GM19043 (cell line): Measurements from ENCODE around the gene SERPINB4.
"Not testable (repeated sequence)": the region's sequence is repeated elsewhere in the genome, so short reads cannot be mapped to it uniquely, and the experiment has no call there.

Source experiments
- ATAC-seq: cut with Tn5 transposase; IDR thresholded peaks from one replicate; pipeline ENCODE4 v1.9.1; 2021; ENCODE audit warnings: low read depth; ENCODE audit not compliant: unreplicated experiment

Gene SERPINB4

DNA sequence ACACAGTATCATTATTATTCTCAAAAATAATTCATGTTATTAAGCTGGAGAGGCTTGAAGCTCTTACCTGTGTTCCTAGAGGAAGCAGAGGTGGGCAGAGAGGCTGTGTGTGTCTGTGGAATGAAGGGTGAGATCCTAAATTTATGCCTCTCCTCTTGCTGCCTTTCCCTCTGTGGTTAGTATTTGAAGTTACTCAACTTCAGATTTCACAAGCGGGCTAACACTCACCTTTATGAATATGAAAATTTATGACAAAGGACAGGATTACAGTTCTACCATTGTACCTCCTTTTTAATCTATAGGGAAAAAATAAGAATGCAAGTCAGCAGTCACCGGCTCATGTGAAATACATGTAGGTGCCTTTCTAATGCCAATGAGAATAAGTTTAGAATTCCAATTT is at the start of gene SERPINB4:
TSS of gene SERPINB4 (minus strand) at position 115 of the 400 bp plus-strand sequence. CDS start 679 bp downstream, outside the sequence.
- not testable (repeated sequence) for ATAC-seq

DNA sequence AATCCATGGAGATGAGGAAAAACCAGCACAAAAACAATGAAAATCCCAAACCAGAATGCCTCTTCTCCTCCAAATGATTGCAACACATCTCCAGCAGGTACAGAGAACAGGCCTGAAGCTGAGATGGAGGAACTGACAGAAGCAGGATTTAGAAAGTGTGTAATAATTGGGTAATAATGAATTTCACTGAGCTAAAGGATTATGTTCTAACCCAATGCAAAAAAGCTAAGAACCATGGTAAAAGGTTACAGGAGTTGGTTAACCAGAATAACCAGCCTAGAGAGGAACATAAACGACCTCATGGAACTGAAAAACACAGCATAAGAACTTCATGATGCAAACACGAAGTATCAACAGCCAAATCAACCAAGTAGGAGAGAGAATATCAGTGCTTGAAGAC is 45.0 kb upstream of the SERPINB4 start:
- ATAC-seq, result no peak

- ATAC-seq, result no peak
These were observed 42.8 kb upstream of the SERPINB4 start for GRCh38 chr18:63686871-63687270.

- no peak for ATAC-seq
These were observed 40.7 kb upstream of the SERPINB4 start for GRCh38 chr18:63684718-63685117.

DNA sequence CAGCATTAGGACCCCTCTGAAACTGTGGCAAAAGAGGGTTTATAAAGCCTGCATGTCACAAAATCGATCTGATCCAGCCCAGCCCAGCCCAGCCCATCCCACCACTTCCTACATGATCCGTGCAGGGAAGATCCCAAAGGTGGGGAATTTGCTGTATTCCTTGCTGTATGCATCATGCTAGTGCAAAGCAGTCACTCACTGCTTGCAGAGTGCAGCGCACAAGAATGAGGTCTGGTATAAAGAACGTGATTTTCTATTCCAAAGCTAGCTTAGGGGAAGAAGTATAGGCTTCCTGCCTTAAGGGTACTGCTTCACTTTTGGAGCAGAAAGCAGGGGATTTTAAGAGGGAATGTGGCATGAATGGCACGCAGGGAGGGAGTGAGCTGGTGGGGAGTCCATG is 39.8 kb upstream of the SERPINB4 start:
- ATAC-seq, result no peak

GRCh38 chr18:63683152-63683551 is 39.1 kb upstream of the SERPINB4 start:
- ATAC-seq, result no peak

GRCh38 chr18:63681449-63682340 is 37.6 kb upstream of the SERPINB4 start:
- no peak for ATAC-seq

DNA sequence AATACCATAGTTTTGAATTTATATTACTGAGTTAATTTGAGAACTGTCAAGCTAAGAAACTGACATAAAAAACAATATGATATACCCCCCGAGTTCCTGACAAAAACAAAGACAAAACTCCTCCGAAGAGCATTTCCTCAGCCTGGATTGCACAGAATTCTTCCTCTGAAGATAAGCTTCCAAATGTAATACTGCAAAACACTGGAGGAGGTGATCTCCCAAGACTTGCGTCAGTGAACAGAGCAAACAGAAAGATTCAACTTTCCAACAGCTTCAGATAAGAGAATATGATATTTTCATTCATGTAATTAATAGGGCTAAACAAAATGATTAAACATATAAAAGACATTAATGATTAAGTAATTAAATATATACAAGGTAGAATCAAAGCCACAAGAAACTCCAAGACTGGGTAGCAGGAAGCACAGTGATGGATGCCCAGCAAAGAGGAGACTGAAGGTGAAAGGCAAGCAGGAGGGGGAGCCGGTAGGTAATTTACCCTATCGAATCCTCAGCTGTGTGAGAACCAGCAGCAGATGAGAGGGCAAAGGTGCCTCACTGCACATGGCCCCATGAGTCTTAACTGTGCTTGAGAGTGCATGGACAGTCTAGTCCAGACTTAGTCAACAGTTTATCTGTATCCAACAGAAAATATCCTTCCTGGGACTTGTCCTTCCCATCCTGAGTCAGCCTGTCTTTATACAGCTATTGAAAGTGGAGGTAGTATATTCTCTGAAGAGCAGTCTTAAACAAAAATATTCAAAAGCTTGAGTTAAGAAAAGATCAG is 36.0 kb upstream of the SERPINB4 start:
- ATAC-seq, result no peak

GRCh38 chr18:63677500-63678225 is 33.6 kb upstream of the SERPINB4 start:
- ATAC-seq, result no peak

DNA sequence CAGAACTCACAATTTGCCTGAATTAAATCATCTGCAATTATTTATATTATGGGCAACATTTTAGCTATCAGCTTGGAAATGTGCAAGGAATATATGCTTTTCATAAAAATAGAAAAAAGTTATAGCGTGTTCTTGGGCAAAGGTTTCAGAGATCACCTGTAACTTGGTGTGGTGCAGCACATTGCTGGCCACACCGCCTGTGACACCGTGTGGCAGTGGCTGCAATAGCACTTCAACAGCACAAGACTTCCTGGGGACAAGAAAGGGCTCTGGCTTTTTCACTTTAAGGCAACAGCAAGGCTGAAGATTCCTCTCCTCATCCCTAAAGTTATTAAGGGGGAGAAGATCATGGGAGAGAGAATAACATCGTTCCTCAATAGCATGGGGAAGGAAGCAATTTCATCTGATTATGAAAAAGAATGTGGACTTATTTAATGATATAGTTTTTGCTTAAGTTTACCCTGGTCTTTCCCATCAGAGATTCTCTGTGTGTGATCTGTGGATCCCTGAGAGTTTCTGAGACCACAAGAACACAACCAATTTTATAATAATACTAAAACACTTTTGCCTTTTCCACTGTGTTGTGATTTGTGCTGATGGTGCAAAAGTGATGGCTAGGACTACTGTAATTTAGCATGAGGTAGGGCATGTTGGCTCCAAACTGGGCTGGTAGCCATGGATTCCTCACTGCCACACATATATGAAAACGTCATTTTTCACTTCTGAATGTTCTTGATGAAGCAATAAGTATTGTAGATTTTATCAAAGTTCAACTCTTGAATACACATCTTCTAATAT is 32.7 kb upstream of the SERPINB4 start:
- ATAC-seq, result no peak

GRCh38 chr18:63664571-63664970 is 20.5 kb upstream of the SERPINB4 start:
- ATAC-seq, result no peak

- ATAC-seq, result not testable (repeated sequence)
These were observed 17.7 kb upstream of the SERPINB4 start, which contains the start of gene SERPINB3 for GRCh38 chr18:63661750-63662149. Gene SERPINB3 (minus strand): TSS chr18:63661893. CDS start chr18:63661216, 677 bp downstream.

DNA sequence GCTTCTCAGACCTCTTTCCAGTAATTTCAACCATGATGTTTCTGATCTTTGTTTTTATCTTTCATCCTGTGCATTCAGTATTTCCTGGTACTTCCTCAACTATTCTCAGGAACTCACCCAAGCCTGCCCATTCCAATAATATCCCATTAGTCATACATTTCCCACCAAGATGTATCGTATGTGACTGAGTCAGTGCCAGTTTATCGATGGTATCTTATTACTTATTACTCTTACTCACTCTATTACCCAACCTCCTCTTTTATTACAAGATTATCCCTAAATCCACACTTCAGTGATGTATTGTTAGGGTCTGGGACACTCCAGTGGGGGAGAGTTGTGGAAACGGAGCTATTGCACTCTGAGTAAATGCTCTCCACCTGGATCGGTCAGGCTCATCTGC is 14.9 kb upstream of the SERPINB4 start:
- ATAC-seq, result not testable (repeated sequence)

DNA sequence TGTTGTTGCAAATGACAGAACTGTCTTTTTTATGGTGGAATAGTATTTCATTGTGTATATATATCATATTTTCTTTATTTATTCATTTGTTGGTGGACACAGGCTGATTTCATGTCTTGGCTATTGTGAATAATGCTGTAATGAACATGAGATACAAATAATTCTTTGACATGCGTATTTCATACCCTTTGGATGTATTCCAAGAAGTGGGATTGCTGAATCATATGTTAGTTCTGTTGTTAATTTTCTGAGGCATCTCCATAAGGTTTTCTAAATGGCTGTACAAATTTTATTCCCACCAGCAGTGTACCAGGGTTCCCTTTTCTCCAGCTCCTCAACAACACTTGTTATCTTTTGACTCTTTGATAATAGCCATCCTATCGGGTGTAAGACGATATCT is 6.2 kb upstream of the SERPINB4 start:
- ATAC-seq, result not testable (repeated sequence)

GRCh38 chr18:63648241-63648640 is 4.2 kb upstream of the SERPINB4 start:
- ATAC-seq, result no peak

DNA sequence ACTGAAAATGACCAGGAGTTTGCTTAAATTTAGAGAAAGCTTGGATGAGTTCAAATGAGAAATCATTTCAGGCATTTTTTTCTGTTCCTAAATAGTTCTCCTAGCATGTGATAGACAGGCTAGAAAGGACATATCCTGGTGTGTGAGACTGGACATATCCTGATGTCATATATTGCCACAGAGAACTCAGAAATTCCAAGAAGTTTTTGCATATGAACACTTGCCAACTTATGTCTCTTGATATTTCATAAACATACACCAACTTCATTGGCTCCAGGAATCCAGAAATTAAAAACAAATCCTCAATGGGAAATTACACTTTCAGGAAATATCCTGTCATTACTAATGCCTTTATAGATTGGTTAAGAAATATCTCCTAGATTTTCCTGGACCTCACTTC is 2.9 kb upstream of the SERPINB4 start:
- no peak for ATAC-seq

DNA sequence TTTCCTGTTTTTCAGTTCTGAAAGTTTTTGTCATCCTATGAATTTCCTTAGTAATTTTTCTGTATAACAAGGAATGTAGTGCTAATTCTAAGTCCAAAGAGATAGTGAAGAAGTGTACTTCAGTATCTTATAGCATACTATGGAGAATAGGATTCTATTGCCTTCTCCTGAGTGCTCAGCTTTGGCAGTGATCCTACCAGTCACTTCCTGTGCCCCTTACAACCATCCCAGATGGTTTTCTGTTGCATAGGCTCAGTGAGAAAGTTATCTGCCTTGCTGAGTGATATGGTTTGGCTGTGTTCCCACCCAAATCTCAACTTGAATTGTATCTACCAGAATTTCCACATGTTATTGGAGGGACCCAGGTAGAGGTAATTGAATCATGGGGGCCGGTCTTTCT is 638 bp upstream of the SERPINB4 start:
- ATAC-seq, result not testable (repeated sequence)

- ATAC-seq, result not testable (repeated sequence)
These were observed 1.2 kb downstream of the SERPINB4 start for GRCh38 chr18:63642668-63643356.

- not testable (repeated sequence) for ATAC-seq
These were observed 2.8 kb downstream of the SERPINB4 start for GRCh38 chr18:63641157-63641680.
